ENCODE measurements around the gene RAPGEF1.

RAPGEF1 gene

DNA sequence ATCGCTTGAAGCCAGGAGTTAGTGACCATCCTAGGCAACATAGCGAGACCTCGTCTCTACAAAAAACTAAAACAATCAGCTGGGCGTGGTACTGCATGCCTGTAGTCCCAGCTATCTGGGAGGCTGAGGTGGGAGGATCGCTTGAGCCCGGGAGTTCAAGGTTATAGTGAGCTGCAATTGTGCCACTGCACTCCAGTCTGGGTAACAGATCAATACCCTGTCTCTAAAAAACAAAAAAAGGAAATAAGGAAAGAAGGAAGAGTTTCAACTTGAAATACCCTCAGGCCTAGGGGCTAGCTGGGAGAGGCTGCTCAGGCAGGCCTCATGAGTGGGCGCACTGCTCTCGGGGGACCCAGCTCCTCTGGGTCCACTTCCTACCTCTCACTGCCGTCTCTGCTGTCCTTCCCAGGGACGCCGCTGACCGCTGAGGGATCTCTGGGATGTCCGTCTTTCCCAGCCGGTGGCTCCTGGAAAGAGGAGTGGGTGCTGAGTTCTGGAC, 138.1 kb downstream of the RAPGEF1 start:
- DNase-seq: no peak

DNA sequence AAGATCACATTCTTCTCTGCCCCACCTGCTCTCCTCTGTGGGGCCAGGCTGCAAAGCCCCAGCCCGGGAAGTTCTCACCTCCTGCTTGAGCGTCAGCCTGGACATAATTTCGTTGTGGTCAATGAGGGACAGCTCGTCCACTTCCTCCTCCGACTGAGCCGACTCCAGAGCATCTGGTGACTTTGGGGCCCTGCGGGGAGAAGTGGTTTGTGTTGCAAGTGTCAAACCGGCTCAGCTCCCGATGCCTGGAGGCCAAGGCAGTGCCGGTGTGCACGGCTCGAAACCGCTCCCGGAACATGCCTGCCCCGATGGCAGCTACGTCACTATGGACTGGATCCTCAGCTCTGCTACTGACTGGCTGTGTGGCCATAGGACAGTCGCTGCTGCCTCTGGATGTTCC, 141.8 kb downstream of the RAPGEF1 start:
- DNase-seq: no peak

DNA sequence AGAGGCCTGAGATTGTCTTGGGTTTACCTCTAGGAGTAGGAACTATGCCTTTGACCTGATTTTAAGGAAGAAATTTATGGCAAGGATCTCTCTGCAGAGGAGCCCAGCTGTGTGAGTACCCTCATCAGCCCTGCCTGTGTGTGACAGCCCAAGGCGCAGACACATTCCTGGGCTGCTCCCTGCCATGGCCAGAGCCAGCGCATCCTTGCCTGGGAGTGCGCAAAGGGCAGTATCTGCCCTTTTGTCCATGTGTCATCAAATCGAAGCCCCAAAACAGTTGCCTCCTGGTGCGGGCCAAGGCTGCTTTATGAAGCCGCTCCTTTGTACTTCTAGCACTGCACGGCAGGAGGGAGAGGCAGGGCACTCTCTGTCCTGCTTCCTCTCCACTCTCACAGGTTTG, 142.6 kb downstream of the RAPGEF1 start:
- no peak for DNase-seq

- no peak for DNase-seq
Measured at GRCh38 chr9:131596430-131596743, 143.5 kb downstream of the RAPGEF1 start.

DNA sequence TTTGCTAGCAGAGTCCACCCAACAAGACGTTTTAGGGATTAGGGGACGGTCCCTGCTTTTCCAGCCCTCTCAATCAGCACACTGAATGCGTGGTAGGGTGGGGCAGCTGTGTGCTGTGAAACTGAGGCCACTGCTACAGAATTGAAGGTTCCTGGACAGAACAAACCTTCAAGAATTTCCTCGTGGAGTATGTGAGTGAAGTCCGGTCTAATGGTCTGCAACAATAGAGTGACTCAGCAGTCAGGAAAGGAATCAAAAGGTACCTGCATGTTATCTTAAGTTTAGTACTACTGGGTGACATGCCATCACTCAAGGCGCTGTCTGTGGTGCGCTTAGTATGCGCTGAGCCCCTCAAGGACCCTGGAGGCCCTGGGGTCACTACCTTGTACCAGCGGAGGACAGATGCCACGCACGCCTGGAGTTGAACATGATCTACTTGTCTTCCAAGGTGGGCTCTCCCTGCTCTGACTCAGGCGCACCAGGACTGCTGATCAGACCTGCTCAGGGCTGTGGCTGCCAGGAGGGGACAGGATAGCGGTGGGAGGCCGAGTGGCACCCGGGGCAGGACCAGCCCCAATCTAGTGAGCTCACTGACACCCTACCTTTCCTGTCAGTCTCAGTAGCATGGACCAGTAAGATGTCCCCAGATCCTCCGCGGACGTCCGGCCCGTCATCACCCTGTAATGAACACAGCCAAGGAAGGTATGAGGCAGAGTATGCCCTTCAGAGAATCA, 144.0 kb downstream of the RAPGEF1 start:
- DNase-seq: no peak

- DNase-seq: no peak
Measured at GRCh38 chr9:131594906-131595665, 144.8 kb downstream of the RAPGEF1 start.

GRCh38 chr9:131593936-131594665, 145.8 kb downstream of the RAPGEF1 start:
- no peak for DNase-seq

DNA sequence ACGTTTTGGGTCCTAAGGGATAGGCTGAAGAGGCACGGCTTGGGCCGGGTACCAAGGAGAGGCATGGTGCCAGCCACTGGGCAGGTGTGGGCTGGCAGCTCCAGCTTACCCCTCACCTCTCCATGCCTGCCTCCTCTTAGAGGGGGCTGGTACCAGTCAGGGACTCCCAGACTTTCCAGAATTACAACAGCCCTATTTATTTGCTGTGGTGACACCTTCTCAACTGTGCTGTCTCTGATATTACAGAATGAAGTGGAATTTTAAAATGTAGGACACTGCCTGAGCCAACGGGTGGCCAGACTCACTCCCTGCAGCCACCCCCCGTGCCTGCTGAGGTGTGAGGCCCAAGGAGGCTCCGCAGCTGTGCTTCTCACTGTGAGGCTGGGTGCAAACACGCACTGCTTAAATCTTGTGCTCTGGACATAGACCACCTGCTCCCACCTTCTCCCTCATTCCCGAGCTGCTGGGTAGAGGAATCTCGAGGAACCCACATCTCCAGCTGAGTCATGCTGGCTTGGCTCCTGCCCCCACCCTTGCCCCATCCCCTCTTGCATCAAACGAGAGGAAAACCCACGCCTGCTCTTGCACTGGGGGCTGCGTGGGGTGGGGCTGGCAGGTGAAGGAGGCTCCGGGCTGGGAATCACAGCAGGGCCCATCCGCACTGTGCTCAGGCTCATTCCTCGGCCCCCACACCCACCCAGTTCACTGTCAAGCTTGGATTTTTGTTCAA, 146.6 kb downstream of the RAPGEF1 start:
- DNase-seq: no peak

DNA sequence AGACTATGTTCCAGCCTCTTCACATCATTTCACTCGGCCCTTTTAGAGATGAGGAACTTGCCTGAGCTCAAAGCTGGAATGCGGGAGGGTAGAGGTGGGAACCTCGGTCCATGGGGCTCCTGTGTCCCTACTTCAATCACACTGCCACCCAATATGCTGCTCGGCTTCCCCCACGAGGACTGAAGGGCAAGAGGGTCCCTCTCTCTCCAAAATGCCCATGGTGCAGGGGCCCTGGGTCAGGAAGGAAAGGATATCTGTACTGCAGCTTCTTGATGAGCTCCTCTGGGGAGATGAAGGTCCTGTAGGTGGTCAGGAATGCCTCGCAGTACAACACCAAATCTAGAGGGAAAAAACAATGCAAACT, 148.0 kb downstream of the RAPGEF1 start:
- no peak for DNase-seq

DNA sequence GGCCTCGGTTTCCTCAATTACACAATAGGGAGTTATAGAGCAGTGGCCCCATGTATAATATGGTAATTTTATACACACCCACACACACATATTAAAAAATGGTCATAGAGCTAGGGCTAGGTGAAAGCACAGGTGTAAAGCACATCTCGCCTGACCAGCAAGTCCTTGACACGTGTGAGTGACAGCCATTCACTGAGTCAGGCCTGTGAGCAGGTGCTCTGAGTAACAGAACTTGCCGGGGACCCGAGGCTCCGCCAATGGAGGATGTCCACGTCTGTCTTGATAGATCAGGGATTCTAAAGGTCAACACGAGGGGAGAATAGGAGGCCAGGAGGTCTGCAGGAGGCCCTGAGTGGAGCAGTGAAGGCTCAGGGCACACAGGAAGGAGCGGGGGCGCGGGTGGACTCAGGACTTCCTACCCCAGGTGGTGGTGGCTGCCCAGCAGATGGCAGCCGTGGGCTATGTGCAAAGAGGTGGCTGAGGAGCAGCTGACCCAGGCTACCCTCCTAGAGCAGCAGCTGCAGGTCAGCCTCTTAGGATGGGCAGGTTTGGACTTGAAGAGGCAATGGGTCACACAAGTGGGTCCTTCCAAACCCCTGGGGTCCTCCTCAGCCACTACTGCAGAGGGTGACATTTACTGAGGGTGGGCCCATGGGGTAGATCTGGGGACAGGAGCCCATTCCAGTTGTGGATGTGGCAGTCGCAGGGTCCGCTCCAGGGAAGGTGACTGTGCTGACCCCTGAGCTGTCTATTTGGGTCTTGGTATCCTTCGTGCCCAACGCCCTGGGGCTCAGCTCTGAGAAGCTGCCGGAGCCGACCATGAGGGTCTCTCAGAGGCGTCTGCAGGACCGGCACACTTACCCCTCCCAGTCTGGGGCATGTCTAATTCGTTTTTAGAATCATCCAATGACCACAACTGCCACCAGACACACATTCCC, 148.7 kb downstream of the RAPGEF1 start:
- DNase-seq: no peak

DNA sequence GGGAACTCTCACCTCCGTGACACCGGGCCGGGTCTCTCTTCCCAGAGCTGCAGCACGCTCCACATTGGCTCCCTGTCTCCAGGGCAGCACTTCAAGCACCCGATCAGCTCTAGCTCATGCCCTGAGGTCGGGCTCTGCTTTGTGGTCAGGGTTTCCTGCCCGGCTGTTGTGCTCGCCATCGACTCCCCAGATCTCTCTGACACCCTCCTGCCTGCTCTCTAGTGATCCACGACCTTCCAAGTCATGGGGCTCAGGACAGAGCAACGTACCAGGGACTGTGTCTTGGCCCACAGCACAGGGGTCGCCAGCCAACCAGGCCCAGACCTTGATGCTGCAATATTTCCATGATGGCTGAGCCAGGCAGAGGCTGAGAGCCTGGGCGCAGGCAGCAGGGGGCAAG, 149.4 kb downstream of the RAPGEF1 start:
- DNase-seq: no peak

- no peak for DNase-seq
Measured at GRCh38 chr9:131589993-131590392, 149.9 kb downstream of the RAPGEF1 start.

DNA sequence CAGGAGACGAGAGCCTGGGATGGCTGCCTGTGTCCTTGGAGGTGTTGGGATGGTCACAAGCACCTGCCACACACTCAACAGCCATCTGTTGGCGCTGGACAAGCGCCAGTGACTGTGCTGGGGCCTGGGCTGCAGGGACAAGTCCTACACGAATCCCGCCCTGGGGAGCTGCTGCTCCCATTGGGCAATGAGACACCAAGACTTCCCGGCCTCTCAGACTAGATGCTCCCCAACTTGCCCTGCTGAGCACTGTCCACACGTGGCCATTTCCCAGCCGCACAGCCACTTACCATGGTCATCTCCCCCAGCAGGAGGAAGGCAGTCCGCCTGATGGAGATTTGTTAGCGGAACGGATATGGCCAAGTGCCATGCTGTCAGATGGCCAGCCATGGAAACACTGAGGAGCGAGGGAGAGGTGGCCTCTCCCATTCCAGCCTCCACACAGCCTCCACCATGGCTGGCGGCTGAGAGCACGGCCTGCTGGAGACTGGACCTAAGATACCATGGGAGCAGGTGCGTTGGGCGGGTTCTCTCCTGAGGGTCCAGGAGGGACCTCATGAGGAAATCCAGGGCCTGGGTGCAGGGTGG, 150.7 kb downstream of the RAPGEF1 start:
- DNase-seq: no peak

DNA sequence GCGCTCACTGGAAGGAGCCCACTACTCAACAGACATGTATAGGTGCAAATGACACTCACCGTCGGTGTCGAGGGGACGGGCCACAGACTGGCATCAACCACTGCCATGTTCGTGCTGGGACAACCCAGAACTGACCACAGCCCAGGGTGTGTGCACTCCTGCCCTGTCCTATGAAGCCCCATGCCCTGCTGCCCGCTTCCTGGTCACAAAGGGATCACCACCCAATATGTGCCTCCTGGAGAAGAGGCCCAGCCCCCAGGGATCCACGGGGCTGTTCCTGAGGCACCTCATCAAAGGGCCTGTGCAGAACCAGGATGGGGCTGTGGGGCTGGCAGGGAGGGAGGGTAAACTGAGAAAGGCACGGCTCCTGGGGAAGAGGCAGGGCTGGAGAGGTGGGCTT, 151.5 kb downstream of the RAPGEF1 start:
- no peak for DNase-seq

DNA sequence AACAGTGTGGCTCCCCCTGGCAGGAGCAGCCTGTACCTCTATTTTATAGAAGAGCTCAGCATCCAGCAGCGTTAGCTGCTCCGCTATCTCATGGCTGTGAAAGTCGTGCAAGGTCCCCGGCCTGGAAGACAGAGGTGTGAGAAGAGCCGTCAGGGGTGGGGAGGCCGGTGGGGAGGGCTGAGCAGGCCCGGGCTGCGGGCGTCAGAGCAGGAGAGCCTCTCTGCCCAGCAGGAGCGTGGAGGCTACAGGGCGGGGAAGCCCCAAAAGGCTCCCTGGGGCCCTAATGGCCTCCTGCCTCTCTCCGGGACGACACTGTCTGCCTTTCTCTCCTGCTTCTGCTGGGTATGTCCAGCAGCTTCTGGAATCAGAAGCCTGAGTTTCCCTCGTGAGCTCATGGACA, 152.0 kb downstream of the RAPGEF1 start:
- no peak for DNase-seq

- no peak for DNase-seq
Measured at GRCh38 chr9:131587331-131587730, 152.5 kb downstream of the RAPGEF1 start.

- DNase-seq: no peak
Measured at GRCh38 chr9:131585375-131585774, 154.5 kb downstream of the RAPGEF1 start.

- DNase-seq: no peak
Measured at GRCh38 chr9:131584858-131585257, 155.0 kb downstream of the RAPGEF1 start.

DNA sequence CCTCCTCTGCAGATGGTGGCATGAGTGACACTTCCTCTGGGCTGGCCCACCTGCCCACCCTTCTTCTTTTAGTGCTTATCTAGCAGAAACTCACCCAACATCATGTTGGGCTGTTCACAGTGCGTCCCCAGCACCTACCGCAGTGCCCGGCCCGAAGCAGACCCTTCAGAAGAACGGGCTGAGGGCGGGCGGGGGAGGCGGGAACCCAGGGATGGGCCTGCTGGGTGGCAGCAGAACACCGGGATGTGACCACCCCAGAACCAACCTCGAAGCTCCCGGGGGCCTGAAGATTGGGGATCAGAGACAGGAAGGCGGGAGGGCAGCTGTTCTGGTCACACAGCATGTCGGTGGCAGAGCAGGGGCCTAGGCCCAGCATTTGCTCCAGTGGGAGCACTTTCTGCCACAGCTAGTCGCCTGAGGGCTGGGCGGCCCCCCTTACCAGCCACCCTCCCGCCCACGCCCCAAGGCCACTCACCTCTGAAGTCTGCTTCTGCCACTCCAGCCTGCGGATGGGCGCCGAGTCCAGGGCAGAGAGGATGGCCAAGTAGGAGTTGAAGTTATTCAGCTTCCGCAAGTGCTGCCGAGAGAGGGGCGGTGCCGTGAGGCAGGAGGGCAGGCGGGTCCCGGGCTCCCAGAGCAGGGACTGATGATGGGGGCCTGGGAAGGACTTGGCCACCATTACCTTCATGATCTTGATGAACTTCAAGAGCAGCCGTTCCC, 155.9 kb downstream of the RAPGEF1 start:
- no peak for DNase-seq

DNA sequence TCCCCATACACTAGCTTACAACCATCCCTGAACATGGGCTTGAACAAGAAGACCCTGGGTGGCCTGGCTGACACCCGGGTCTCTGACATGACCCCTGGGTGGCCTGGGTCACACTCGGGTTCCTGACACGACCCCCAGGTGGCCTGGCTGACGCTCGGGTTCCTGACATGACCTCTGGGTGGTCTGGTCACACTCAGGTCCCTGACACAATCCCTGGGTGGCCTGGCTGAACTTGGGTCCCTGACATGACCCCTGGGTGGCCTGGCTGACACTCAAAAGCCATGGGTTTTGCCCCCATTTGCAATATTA, 156.6 kb downstream of the RAPGEF1 start:
- no peak for DNase-seq
